Activated CD8-positive, alpha-beta memory T cell treated with anti-CD3 and anti-CD28 coated beads, Interleukin-2, amount 10 ng/mL, durations not matched to agents 7 days and 5 days (primary cell): Measurements from ENCODE around the gene CTBP1. TPM values are rescaled to one million over a fixed set of nuclear protein-coding genes. Genes with fewer than 3 reads are reported as not detected.

ENCODE experiments used
- ATAC-seq: fragments of 150-1000 bp; cut with Tn5 transposase; one replicate; pipeline ENCODE4 v1.10.0; 2021; ENCODE audit warnings: moderate library complexity
- CTCF ChIA-PET: fragments of 350-600 bp; sonication (Branson Sonifier 250); formaldehyde crosslinking; loops from one replicate; lab custom pipeline; 2021; ENCODE audit warnings: antibody characterized with exemption; lab: Charles Lee
- DNase-seq: peaks from one replicate; pipeline ENCODE4 v3.0.0-alpha.2; 2020
- H3K27ac Mint-ChIP-seq: one replicate; pipeline ENCODE4 v1.8.0; 2021; ENCODE audit warnings: mild to moderate bottlenecking, mixed read lengths
- H3K27me3 Mint-ChIP-seq: one replicate; pipeline ENCODE4 v1.8.0; 2021; ENCODE audit warnings: mixed read lengths
- H3K36me3 Mint-ChIP-seq: one replicate; pipeline ENCODE4 v1.8.0; 2021; ENCODE audit warnings: mild to moderate bottlenecking, mixed read lengths
- H3K4me1 Mint-ChIP-seq: one replicate; pipeline ENCODE4 v1.8.0; 2021; ENCODE audit warnings: mixed read lengths
- H3K4me3 Mint-ChIP-seq: one replicate; pipeline ENCODE4 v1.8.0; 2021; ENCODE audit warnings: mild to moderate bottlenecking, moderate library complexity, mixed read lengths
- H3K9me3 Mint-ChIP-seq: one replicate; pipeline ENCODE4 v1.8.0; 2022; ENCODE audit warnings: low read depth, mixed read lengths
- total RNA-seq, 2 experiments: library from RNA; stranded (reverse); gene quantifications; one replicate each; pipeline ENCODE4 v1.2.3, GENCODE V29; 2021

CTBP1 gene
- total RNA-seq, 2 experiments from 2014 or later = 193 to 250 TPM

DNA sequence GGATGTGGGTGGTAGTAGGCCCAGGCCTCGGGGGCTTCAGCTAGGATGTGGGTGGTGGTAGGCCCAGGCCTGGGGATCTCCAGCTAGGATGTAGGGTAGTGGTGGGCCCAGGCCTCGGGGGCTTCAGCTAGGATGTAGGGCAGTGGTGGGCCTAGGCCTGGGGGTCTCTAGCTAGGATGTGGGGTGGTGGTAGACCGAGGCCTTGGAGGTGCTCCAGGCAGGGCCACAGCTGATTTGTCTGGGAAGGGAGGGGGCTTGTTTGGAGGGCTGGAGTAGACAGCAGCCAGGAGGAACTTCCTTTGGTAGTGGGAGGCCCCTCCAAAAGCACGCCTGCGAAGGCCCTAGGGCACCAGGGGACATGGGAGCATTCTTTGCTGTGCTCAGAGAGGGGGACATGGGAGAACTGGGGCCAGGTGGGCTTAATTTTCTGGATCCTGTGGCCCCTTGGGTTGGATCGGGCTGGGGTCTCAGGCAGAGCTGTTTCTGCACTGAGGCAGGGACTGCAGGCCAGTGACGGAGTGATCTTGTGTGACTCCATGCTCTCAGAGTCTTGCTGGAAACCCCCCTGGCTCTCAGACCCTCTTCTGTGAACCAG is 73.2 kb downstream of the CTBP1 start:
- Mint-ChIP-seq H3K27ac (no peak overlapping the region), H3K36me3 (peaks cover 17% of the 10 kb centered on the region), H3K4me3 (no peak overlapping the region), H3K27me3 (peaks cover 21% of the 10 kb centered on the region), H3K9me3 (peaks cover 3% of the 10 kb centered on the region), H3K4me1 (peaks cover 31% of the 10 kb centered on the region)
- CTCF ChIA-PET = interaction anchor here (1.0 to 1.1 kb wide), 2 partner anchors 8 to 9 kb away, joined by 3 read pairs; no protein-coding TSS in a partner anchor
- DNase-seq (no peak), ATAC-seq (no peak)

DNA sequence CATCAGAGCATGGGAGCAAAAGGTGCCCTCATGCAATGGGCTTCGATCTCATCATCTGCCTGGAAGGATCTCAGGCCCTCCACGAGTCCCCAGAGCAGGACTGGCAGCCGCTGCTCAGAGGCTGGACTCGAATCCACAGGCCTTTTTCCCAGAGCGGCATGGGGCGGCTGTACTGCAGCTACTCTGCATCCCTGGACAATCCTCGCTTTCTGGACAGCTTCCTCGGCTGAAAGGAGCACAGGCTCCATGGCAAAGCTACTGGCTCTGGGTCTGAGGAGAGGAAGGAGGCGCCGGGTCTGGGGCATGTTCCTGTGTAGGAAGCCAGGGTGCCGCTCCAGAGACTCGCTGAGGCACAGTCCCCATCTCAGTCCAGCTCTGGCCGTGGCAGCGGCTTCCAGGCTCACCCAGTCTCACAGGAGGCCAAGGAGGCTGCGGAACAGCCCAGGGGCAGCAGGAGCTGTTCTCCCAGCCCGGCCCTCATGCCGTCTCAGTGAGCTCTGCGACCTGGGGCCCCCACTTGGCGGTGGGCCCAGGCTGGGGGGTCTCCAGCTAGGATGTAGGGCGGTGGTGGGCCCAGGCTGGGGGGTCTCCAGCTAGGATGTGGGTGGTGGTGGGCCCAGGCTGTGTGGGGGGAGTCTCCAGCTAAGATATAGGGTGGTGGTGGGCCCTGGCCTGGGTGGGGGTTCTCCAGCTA is 73.8 kb downstream of the CTBP1 start:
- Mint-ChIP-seq H3K9me3 (no peaks in the 10 kb centered on the region), H3K27me3 (peaks cover 26% of the 10 kb centered on the region), H3K36me3 (peaks cover 13% of the 10 kb centered on the region), H3K27ac (no peak overlapping the region), H3K4me1 (peaks cover 28% of the 10 kb centered on the region), H3K4me3 (no peak overlapping the region)
- no peak for ATAC-seq
- no peak for DNase-seq
- CTCF ChIA-PET = interaction anchor here (1.0 to 3.0 kb wide), 3 partner anchors 7 to 93 kb away, joined by 3 to 7 read pairs (median 3); no protein-coding TSS in a partner anchor

DNA sequence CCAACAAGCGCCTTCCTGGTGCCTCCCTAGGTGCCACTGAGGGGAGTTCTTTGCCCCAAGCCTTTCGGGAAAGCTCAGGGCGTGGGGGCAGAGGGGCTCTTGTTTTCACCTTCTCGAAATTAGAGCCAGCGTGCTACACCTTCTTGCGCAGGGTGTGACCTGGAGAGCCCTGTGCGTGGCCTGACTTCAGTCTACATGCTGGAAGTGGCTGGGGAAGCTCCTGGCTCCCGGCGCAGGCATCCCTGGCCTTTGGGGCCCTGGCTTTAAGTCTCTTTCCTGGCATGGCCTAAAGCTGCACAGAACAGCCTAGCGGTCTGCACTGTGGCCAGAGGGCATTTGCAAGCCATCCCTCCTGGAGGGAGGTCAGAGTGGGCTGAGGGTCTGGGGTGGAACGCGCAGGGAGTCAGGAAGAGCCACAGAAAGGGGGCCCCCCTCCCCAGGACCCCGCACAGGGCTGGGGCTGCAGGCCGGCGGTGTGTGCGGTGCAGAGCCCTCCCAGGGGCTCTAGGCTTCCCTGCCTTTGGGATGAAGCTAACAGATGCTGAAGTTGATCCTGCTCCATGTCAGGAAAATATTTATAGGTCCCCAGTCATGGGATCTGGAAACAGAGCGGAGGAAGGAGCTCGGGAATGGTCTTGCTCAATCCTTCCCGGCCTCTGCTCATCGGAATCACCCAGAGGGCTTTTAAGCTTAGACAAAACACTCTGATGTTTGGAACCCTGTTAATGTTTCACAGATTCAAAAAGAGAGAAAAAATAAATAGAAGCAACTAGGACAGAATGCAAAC is 75.8 kb downstream of the CTBP1 start:
- Mint-ChIP-seq H3K4me3 (no peak overlapping the region), H3K27me3 (peaks cover 27% of the 10 kb centered on the region), H3K36me3 (peaks cover 2% of the 10 kb centered on the region), H3K27ac (no peak overlapping the region), H3K9me3 (no peaks in the 10 kb centered on the region), H3K4me1 (peaks cover 23% of the 10 kb centered on the region)
- ATAC-seq (no peak), DNase-seq (no peak)
- CTCF ChIA-PET = interaction anchor here (3.0 kb wide), 1 partner anchor 95 kb away, joined by 7 read pairs; no protein-coding TSS in a partner anchor

DNA sequence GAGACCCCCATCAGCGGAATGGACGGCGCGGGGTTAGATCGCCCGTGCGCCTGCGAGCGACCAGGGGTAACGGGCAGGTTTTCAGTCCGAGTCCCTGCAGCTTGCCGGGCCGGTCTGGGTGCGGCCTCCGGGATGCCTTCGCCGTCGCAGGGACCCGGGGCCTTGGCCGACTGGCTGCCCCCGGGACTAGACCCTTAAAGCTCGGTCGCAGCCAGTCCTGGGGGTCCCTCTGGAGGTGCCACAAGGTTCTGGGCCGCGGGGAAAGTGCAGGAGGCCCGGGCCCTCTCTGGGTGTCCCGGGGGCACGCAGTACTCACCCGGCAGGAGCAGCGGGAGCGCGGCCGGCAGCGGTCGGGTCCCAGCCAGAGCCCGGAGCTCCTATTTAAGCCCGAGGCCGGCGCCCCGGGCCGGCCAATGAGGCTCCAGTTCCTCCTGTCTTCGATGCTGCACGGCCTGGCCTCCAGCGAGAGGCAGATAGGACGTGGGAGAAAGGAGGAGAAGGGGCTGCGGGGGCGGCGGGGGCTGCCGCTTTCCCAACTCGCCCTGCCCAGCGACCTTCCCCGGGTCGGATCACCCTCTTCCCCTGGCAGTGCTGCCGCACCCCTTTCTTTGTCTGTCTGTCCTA is 76.6 kb downstream of the CTBP1 start, which contains the start of gene SPON2:
SPON2 (minus strand) TSS at position 356 of the 624 bp plus-strand sequence.
- Mint-ChIP-seq H3K27ac (no peak within 1 kb of the TSS), H3K9me3 (no peaks in the 10 kb centered on the region), H3K4me3 (no peak within 1 kb of the TSS), H3K36me3 (peaks cover 2% of the 10 kb centered on the region), H3K27me3 (peaks cover 27% of the 10 kb centered on the region), H3K4me1 (peaks cover 22% of the 10 kb centered on the region)
- ATAC-seq = no peak
- CTCF ChIA-PET = interaction anchor here (0.9 to 3.0 kb wide), 2 partner anchors 28 to 95 kb away, joined by 3 to 7 read pairs; no protein-coding TSS in a partner anchor
- DNase-seq = no peak

DNA sequence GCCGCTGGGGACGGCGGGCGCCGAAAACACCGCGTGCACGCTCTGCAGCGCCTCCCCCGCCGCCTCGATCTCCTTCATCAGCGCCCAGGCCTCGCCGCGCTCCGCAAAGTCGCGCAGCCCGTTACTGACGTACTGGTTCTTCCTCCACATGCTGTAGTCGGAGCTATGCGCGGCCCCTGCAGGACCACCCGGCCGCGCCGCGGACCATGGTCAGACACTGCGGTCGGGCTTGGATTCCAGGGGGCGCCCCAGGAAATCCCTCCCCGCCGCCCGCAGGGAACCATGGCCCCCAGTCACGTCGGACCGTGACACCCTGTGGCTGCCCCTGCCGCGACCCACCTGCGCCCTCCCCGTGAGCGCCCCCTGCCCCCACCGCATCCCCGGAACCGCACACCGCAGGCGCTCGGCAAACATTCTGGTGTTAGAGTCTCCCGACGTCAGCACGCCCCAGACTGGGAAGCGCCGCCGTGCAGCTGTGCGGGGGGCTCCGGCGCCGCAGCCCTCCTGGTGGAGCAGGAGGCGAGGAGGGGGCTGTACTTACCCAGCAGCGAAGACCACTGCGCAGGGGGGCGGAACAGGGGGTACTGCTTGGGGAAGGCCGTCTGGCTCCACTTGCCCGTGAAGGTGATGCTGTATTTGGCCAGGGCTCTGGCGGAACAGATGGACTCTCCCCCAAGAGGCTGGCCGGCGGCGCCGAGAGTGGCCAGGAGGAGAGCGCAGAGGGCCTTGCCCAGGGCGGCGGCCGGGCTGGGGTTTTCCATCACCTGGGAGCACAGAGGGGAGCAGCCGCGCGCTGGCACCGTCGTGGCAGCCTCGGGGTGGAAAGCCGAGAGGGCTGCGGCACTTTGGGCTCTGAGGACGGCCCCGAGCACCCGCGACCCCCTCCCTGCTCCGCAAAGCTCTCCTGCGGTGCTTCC is 77.4 kb downstream of the CTBP1 start:
- Mint-ChIP-seq H3K4me3 (no peak overlapping the region), H3K4me1 (peaks cover 20% of the 10 kb centered on the region), H3K9me3 (no peaks in the 10 kb centered on the region), H3K27me3 (peaks cover 27% of the 10 kb centered on the region), H3K27ac (no peak overlapping the region), H3K36me3 (peaks cover 2% of the 10 kb centered on the region)
- DNase-seq = peak; percentile 68
- ATAC-seq = peak; percentile 24
- CTCF ChIA-PET = interaction anchor here (0.7 to 1.2 kb wide), 6 partner anchors 11 to 96 kb away, joined by 3 to 4 read pairs (median 3); no protein-coding TSS in a partner anchor

DNA sequence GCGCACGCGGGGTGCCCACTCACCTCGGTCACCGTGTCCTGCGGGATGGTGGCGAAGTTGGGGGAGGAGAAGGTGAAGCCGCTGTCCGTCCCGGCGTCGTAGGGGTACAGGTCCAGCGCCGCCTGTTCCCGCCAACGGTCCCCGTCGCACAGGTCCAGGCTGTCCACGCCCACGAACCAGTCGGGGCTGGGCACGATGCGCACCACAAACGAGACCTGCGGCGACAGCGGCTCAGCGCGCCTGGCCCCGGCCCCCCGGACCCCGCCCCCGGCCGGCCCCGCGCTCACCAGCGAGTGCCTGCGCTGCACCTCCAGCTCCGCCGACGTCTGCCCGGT is 78.0 kb downstream of the CTBP1 start:
- CTCF ChIA-PET = interaction anchor here (0.7 to 1.2 kb wide), 5 partner anchors 12 to 96 kb away, joined by 3 to 4 read pairs (median 3); no protein-coding TSS in a partner anchor

DNA sequence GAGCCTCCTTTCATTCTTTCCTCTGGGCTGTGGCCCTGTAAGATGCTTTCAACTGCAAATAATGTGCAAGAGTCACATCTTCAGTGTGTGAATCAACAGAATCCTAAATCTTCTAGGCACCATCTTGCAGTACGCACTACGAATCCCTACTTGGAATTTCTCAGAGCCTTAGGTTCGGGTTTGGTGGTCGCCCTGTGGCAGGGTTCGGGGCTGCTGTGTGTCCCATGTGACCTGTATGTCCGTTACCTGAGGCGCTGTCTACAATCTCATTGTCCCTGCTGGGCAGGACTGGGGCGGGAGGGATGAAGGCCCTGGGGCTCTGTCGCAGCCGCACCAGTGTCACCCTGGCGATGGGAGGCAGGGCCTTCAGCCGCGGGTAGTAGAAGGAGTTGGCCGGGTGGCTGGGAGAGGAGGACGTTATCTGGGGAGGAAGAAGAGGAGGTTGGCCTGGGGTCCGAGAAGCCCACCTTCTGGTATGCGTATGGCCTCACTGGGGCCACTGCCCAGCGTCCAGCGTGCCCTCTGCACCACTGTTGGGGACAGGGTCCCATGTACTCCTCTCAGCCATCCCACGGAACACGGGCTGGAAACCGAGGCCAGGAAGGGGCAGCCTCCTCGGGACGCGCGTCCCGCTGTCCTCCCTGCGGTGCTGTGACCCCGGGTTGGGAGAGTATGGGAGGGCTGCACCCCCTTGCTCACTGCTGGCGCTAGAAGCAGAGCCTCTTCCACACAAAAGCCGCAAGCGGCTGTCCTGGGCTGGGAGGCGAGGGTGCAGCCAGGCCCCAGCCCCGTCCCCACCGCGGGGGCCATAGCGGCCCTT is 78.6 kb downstream of the CTBP1 start:
- Mint-ChIP-seq H3K4me1 (peaks cover 16% of the 10 kb centered on the region), H3K27me3 (peaks cover 27% of the 10 kb centered on the region), H3K4me3 (no peak overlapping the region), H3K36me3 (peaks cover 2% of the 10 kb centered on the region), H3K9me3 (no peaks in the 10 kb centered on the region), H3K27ac (no peak overlapping the region)
- DNase-seq (no peak), ATAC-seq (no peak)
- CTCF ChIA-PET = interaction anchor here (0.7 to 4.8 kb wide), 8 partner anchors 11 to 98 kb away, joined by 3 to 60 read pairs (median 3); no protein-coding TSS in a partner anchor

More for the DNA sequence above, 78.0 kb downstream of the CTBP1 start:
- Mint-ChIP-seq H3K27me3 (peaks cover 27% of the 10 kb centered on the region), H3K4me1 (peaks cover 16% of the 10 kb centered on the region), H3K4me3 (no peak overlapping the region), H3K27ac (no peak overlapping the region), H3K36me3 (peaks cover 2% of the 10 kb centered on the region), H3K9me3 (no peaks in the 10 kb centered on the region)
- ATAC-seq (no peak), DNase-seq (no peak)

DNA sequence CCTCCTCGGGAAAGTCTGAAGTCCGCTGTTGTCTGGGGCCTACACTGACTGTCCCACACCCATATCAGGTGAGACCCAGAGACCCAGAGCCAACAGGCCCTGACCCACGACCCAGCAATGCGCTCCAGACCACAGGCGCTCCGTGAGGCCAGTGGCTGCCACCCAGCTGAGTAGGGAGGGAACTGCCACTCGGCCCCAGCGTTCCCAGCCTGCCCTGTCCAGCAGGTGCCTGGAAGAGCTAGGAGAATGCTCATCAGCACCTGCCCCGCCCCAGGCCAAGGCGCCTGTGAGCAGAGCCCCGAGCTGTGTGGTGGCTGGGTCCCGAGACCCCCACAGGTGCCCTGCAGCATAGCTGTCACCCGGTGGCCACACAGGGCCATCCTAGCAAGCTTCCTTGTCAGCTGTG is 79.2 kb downstream of the CTBP1 start:
- no peak for DNase-seq
- Mint-ChIP-seq H3K36me3 (peaks cover 2% of the 10 kb centered on the region), H3K9me3 (no peaks in the 10 kb centered on the region), H3K27me3 (peaks cover 25% of the 10 kb centered on the region), H3K27ac (no peak overlapping the region), H3K4me3 (no peak overlapping the region), H3K4me1 (peaks cover 16% of the 10 kb centered on the region)
- no peak for ATAC-seq
- CTCF ChIA-PET = interaction anchor here (1.5 to 4.8 kb wide), 4 partner anchors 12 to 98 kb away, joined by 3 to 60 read pairs (median 4); no protein-coding TSS in a partner anchor

DNA sequence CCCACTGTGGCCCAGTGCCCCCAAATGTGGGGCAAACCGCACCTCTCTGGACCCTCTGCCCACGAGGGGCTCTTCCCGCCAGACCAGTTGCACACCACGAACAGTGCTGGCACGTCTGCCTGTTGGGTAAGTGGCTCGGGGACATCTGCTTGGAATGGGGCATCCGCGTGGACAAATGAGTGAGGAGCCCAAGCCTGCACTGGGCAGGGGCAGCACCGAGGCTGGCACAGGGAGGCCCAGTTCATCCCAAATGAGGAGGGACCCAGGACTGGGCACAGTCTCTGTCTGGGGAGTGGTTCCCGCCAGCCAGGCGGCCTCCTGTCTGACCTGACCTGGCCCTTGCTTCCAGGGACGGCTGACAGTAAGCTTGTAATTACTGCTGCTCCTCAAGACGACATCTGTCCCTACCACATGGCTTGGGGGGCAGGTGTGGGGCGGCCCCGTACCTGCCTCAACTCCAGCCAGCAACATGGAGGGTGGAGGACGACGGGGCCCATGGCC is 79.7 kb downstream of the CTBP1 start:
- ATAC-seq (no peak), DNase-seq (no peak)
- Mint-ChIP-seq H3K27ac (peak overlapping the region; percentile 14), H3K9me3 (no peaks in the 10 kb centered on the region), H3K36me3 (peaks cover 2% of the 10 kb centered on the region), H3K4me1 (peaks cover 16% of the 10 kb centered on the region), H3K4me3 (no peak overlapping the region), H3K27me3 (peaks cover 24% of the 10 kb centered on the region)
- CTCF ChIA-PET = interaction anchor here (1.5 to 4.8 kb wide), 6 partner anchors 12 to 178 kb away, joined by 3 to 60 read pairs (median 10); partner anchors contain the start of gene UVSSA

DNA sequence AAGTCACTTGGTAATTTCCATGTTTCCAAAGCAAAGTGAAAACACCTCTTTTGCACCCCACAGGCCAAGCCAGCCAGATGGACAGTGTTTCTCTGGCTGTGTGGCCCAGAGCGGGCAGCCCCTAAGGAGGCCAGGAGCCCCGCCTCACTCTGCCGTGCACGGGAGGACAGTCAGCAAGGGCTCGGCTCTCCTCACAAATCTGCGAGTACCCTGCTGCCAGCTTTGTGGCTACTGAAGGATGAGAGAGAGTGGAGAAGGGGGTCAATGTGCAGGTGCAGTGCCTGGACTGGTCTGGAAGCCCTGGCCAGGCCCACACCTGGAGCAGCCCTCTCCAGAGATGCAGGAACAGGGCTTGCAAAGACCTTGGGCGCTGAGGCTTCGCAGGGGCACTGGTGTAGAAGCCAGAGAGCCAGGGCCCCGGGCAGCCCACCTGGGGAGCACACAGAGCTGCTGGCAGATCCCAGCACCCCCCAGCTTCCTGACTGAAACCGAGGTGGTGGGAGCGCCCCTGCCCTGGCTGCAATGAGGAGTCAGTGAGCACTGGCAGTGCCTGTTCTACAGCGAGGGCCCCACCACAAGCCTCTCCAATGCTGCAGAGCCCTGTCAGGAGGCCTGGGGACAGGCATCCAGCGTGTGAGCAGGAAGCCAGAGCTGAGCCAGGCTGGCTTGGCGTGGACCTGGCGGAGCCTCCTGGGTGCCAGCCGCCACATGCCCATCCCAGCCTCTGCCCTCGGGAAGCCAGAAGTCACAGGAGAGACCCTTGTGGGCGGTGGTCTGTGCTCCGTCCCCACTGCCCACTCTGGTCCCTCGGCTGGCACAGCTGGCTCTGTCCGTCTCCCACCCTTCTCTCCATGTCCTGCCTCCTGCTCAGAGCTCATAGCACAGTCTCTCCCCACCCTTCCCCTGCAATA is 80.5 kb downstream of the CTBP1 start:
- Mint-ChIP-seq H3K27ac (peak overlapping the region; percentile 89), H3K9me3 (no peaks in the 10 kb centered on the region), H3K4me1 (peaks cover 19% of the 10 kb centered on the region), H3K27me3 (peaks cover 21% of the 10 kb centered on the region), H3K4me3 (peak overlapping the region; percentile 80), H3K36me3 (peaks cover 2% of the 10 kb centered on the region)
- ATAC-seq = no peak
- CTCF ChIA-PET = interaction anchor here (0.9 to 4.8 kb wide), 19 partner anchors 7 to 184 kb away, joined by 3 to 60 read pairs (median 6); partner anchors contain the start of genes MAEA and UVSSA
- DNase-seq = peak; percentile 43
